DMS53 (cell line): ENCODE measurements around the gene ARHGAP8.

ENCODE experiments used
- DNase-seq: peaks from one replicate; lab custom pipeline; 2025; lab: John Stamatoyannopoulos, UW

Gene ARHGAP8

GRCh38 chr22:44726439-44726838 lies 25.9 kb upstream of the ARHGAP8 start:
- no peak for DNase-seq

- DNase-seq, result no peak
Observed at GRCh38 chr22:44727148-44727547, 25.2 kb upstream of the ARHGAP8 start.

GRCh38 chr22:44727709-44728108 lies 24.7 kb upstream of the ARHGAP8 start:
- no peak for DNase-seq

GRCh38 chr22:44728761-44729324 lies 23.5 kb upstream of the ARHGAP8 start:
- no peak for DNase-seq

- DNase-seq, result no peak
Observed at GRCh38 chr22:44729391-44730021, 22.9 kb upstream of the ARHGAP8 start.

- no peak for DNase-seq
Observed at GRCh38 chr22:44730022-44730393, 22.4 kb upstream of the ARHGAP8 start.

GRCh38 chr22:44730490-44731356 lies 21.7 kb upstream of the ARHGAP8 start:
- DNase-seq, result no peak

GRCh38 chr22:44731357-44731970 lies 20.9 kb upstream of the ARHGAP8 start:
- DNase-seq, result no peak

GRCh38 chr22:44732017-44732561 lies 20.3 kb upstream of the ARHGAP8 start:
- DNase-seq, result no peak

- no peak for DNase-seq
Observed at GRCh38 chr22:44732661-44733060, 19.7 kb upstream of the ARHGAP8 start.

- no peak for DNase-seq
Observed at GRCh38 chr22:44733426-44734106, 18.8 kb upstream of the ARHGAP8 start.

- peak; percentile 15 for DNase-seq
Observed at GRCh38 chr22:44734278-44734677, 18.1 kb upstream of the ARHGAP8 start.

GRCh38 chr22:44734801-44735517 lies 17.4 kb upstream of the ARHGAP8 start:
- DNase-seq, result no peak

GRCh38 chr22:44735518-44736428 lies 16.6 kb upstream of the ARHGAP8 start:
- DNase-seq, result peak; percentile 74

GRCh38 chr22:44736581-44737405 lies 15.6 kb upstream of the ARHGAP8 start:
- DNase-seq, result peak; percentile 76

- peak; percentile 72 for DNase-seq
Observed at GRCh38 chr22:44737406-44738346, 14.7 kb upstream of the ARHGAP8 start.

- peak; percentile 88 for DNase-seq
Observed at GRCh38 chr22:44738347-44738715, 14.0 kb upstream of the ARHGAP8 start.

- DNase-seq, result no peak
Observed at GRCh38 chr22:44739024-44739423, 13.4 kb upstream of the ARHGAP8 start.
